GM18867 (cell line): Measurements from ENCODE around the gene LBX1.

ENCODE experiments used
- ATAC-seq: cut with Tn5 transposase; IDR thresholded peaks from one replicate; pipeline ENCODE4 v1.9.1; 2021; ENCODE audit warnings: mild to moderate bottlenecking, moderate library complexity; ENCODE audit not compliant: unreplicated experiment

Gene LBX1

DNA sequence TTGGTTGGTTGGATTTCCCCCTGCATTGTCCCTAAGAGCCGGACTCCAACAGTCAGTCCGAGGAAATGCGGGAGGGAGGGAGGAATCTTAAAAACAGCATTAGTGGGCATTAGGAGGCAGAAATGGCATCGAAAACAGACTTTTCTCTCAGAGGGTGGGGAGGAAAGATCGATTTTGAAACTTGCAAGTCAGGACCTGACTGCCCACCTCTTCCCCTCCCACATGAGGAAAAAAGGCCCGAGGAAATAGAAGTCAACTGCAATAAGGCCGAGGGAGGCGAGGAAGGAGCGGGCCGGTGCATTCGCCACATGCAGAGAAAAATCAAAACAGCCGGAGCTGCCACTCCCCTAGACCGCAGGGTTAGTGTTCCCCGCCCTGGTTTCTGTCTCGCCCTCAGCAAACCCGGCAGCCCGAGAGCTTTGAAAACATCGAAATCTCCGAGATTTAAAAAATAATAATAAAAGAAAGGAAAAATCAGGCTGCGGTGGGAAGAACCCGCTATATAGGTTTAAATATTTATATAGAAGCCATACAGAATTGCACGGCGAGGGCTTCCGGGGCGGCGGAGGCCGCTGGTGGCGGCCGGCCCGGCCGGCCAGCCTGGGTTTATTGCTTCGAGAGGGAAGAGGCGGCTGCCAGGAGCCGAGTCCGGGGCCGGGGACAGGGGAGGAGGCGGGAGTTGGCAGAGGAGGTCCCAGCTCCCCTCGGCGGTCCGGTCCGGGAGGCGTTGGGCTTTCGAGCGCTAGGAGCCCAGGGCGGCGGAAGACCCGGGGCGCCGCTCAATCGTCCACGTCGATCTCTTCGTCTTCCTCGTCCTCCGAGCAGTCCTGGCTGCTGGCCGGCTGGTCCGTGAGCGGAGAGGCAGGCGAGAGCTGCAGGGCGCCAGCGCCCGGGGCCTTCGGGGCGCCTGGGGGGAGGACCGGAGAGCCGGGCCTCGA is 2.5 kb downstream of the LBX1 start:
- ATAC-seq: no peak

DNA sequence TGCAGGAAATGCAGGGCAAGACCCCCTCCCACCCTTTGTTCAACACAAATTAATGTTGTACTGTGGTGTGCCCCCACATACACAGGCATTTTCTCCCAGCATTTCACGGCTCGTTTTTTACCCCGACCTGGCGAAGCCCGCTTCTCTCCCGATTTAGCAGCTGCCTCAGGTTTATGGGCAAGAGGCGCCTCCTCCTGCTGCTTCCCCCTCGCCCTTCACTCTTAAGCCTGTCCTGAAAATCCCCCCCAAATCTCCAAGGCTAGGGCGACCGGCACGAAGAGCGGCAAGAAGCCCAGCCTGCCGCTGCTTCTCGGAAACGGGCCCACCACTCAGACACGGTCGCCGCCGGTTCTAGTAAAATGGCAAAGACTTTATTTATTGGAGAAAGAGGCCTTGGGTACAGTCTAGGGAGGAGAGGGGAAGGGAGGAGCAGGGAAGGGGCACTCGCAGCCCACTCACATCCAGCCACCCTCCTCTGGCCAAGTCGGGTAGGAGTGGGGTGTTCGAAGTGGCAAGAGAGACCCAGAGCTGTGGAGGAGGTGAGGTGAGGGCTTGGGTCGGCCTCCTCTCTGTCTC is 3.3 kb downstream of the LBX1 start:
- no peak for ATAC-seq

GRCh38 chr10:101224910-101225823 is 4.1 kb downstream of the LBX1 start:
- no peak for ATAC-seq

DNA sequence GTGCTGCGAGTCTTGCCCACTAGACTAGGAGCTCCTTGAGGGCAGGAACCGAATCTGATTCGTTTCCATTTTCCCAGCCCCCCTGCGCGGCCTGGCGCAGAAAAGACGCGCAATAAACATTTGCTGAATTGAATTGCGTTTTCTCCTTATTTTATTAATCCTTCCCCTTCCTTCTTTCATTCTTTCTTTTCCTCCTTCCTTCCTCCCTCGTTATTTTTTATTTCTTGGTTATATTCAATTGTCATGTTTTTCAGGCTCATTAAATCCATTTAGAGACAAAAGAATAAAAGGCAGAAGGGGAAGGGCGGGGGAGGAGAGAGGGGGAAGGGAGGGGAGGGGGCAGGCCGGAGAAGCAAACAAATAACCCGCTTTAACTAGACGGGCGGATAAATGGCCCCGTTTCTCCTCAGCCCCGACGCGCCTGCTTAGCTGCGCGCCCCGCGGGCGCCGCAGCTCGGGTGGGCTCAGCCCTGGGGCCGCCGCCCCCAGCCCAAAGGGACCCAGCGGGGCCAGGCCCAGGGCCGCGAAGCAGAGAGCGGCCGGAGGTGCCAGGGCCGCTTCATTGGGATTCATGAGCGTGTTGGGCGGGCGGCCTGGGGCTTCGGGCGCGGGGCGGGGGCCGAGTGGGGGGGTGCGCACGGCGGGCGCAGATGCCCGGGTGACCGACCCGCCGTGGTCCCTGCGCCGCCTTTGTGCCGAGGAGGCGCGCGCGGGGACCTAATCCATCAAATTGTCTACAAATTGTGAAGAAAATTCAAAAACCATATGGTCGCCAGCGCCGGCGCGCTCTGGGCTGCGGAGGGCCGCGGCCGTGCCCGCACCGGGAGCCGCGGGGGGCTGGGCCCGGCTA is 5.0 kb downstream of the LBX1 start:
- ATAC-seq: no peak

DNA sequence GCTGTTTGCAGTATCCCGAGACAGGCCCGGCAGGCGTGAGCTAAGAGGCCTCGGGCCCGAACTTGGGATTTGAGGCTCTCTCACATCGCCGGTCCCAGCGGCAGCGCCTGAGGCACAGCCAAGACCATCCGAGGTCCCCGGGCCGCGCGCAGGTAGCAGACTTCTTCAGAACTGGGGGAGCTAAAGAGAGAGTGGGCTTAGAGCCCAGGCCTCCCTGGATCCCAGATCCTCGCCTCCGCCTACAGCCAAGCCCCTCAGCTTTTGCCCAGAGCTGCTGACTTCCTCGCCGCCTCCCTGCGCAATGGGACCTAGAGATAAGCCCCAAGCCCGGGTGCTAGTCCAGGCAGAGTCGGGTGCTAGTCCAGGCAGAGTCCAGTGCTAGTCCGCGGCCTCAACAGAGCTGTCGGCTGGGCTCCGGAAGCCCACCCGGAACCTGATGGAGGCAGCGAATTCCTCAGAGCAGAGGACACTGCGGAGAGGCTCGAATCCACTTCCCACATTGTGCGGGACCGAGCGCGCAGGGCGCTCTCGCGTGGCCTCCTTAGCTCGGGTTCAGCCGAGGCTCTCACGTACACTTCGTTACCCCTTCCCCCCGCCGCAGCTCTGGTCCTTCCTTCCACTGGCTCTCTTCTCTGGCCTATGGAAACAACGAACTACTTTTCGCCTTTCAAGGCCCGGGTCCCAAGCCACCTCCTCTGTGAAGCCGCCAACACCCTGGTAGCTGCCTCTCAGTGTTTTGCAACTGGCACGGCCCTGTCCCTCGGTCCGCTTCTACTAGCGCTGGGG is 5.8 kb downstream of the LBX1 start:
- ATAC-seq: no peak

GRCh38 chr10:101222683-101223273 is 6.5 kb downstream of the LBX1 start:
- ATAC-seq: no peak

- ATAC-seq: no peak
These were observed 7.2 kb downstream of the LBX1 start for GRCh38 chr10:101221963-101222531.

- ATAC-seq: no peak
These were observed 7.7 kb downstream of the LBX1 start for GRCh38 chr10:101221549-101221948.

- ATAC-seq: no peak
These were observed 9.3 kb downstream of the LBX1 start for GRCh38 chr10:101219946-101220451.

GRCh38 chr10:101219139-101219945 is 9.9 kb downstream of the LBX1 start:
- no peak for ATAC-seq

- ATAC-seq: no peak
These were observed 10.7 kb downstream of the LBX1 start for GRCh38 chr10:101218351-101219138.

DNA sequence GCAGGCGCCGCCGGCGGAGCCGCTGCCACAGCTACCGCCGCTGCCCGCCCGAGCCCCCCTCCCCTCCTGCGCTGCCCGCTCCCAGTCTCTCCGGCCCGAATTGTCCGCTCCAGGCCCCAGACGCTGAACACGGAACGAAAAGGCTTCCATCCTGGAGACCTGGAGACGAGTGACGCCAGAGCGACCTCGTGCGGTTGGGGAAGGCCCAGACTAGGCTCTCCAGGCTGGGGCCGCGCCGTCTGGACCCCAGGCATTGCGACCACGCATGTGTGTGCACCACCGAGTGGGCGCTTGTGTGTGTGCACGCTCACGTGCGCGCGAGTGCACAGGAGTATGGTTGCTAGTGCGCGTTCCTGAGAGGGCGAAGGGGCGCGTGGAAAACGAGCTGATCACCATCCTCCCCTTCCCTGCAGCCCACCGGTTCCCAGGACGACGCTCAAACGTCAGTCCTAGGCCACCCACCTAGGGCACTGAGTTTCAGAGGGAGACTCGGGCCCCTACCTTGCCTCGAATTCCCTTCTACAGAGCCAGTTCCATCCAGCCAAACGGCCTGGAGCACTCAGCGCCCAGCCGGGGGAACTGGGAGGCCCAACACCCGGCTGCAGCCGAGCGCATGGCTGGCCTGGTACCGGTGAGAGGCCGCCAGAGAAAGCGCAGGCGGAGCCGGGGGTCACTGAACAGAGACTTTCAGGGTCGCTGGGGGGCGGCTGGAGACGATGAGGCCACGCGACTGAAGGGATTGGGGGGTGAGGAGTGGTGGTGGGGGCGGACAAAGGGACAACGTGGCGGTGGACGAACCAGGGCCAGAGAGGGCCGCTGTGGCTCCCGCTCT is 11.6 kb downstream of the LBX1 start:
- ATAC-seq: no peak

- ATAC-seq: no peak
These were observed 12.2 kb downstream of the LBX1 start for GRCh38 chr10:101217044-101217425.

GRCh38 chr10:101216207-101217043 is 12.8 kb downstream of the LBX1 start:
- no peak for ATAC-seq
